ENCODE measurements around the gene STX8. TPM values are rescaled to one million over a fixed set of nuclear protein-coding genes. Genes with fewer than 3 reads are reported as not detected.
A peak's percentile ranks its signal among the peaks of the same experiment; 100 is the strongest.
"Not testable (repeated sequence)": the region's sequence is repeated elsewhere in the genome, so short reads cannot be mapped to it uniquely, and the experiment has no call there.

Gene STX8
- total RNA-seq, 1 donor: 19.7 TPM

DNA sequence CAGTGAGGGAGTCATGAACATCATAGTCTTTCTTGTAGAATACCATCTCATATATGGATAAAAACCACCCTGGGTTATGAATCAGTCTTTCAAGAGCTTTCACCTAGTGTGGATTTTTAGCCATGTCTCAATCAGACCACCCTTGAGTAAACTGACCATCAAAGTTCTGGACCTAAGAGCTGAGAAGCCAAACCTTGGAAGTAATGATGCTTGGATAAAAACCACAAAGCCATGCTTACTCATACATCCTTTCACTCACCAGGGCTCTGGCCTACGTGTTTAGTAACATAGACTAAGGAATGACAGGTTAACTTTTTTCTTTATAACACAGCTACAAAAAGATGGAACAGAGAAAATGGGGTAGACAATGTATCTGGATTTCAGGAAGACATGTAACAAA, 167.2 kb downstream of the STX8 start:
- DNase-seq (ENCODE audit: low read depth in 2 of 3, low spot score in 2 of 3): no peak

DNA sequence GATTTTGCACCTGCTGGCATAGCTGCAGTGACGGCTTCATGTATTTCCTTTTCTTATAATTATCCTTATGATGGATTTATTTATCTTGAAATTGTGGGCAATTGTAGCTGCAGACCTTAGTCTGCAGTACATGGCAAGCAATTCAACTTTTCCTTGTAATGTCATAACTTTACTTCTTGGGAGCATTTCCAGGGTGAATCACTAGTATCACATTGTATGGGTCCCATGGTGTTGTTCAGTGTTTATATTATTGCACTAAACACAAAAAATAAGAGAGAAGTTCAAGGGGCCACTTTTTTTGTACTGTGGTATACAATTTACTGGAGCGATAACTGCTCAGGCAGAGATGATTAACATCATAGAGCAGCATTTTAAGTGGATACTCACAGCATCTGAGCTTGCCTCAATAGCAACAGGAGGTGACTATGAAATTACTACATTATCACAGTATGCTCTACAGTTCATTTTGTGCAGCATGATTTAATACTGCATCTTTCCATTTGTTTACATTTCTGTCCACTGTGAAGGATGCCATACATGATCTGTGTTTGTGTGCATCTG, 169.5 kb downstream of the STX8 start:
- no peak for DNase-seq (ENCODE audit: low read depth in 2 of 3, low spot score in 2 of 3)

DNA sequence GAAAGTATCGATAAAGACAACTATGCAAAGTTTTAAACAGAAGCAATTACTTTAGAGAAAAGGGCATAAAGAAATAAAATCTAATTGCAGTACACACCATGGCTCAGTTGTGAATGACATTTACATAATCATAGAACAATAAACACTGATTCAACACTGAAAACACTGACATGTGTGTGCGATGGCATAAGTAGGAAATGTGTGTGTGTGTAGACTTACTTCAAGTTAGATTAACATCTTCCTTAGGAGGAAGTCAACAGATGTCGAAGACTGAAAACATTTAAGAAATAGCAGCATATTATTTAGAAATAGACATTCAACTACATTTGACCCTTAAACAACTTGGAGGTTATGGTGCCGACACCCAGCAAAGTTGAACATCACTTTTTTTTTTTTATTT, 172.4 kb downstream of the STX8 start:
- no peak for DNase-seq (ENCODE audit: low read depth in 2 of 3, low spot score in 2 of 3)

DNA sequence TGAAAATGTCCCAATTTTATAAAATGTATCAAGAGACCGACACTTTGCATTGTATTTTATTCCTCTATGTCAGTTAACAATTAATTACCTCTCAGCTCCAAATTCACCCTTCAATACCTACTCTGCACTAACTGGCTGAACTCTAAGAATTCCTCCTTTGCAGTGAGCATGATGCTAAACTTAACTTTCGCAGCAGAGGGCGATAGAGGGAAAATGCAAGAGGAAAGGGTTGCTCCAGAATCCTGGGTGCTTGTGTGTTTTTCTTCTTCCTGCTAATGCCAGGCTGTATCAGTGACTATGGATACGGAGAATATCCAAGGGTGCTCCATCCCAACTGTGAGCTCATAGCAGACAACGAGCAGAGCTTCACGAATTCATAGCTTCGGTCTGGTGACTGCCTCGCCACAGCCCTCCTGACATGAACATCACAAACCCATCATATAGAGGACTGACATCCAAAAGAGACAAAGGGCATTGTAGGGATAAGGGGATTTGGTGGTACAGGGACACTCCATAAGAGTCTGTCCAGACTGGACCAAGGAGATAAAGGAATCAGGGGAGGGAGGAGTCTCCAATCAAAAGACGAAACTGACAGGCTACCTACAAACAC, 172.9 kb downstream of the STX8 start:
- peak in 2 of 3 donors; percentile 5 to 21 for DNase-seq (ENCODE audit: low read depth in 2 of 3, low spot score in 2 of 3)

DNA sequence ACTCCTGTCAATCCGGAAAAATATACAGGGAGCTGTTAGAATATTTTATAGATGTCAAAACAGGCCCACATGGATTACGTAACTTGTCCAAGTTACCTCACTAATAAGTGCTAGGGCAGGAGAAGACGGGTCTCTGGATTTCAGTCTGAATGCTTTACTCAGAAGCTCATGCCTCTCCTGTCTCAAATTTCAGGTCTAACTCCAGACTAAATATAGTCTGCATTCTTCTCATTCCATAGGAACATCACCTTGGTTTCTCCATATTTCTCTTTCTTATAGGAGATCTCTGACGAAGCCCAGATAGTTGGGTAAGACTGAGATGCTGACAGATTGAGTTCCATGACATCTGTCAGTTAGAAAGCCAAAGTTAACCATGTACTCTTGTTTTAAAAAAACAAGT, 174.2 kb downstream of the STX8 start:
- DNase-seq (ENCODE audit: low read depth in 2 of 3, low spot score in 2 of 3): no peak

DNA sequence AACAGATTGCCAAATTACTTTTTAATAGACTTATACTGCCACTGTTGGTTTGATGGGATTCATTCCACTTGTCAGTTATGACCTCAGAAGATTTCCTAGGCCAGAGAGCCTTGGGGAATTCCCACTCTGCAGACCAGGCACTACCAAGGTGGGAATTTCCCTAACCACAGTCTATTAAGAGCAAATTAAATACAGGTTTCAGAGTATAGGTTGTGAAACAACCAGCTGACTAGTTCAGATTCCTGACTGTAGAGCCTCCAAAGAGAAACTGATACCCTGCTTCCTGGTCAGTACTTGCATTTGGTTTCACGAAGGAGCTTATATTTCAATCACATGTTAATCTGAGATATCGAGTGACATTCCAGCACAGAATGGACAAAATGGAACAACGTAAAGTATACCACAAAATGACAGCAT, 186.5 kb downstream of the STX8 start:
- peak in 2 of 3 donors; percentile 24 to 25 for DNase-seq (ENCODE audit: low read depth in 2 of 3, low spot score in 2 of 3)

DNA sequence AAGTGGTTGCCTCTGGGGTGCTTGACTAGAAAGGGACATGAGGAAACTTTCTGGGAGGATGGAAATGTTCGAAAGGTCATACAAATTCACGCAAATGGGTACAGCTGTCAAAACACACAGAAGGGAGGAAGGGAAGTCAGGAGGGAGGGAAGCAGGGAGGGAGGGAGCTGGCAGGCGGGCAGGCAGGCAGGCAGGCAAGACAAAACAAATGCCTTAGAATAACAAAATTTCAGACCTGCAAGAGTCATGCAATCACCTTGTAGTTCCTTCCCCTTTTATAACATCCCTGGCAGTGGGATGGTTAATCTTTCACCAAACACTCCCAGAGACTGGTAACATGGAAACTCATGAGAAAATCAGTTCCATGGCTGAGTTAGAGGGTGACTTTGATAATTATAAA, 189.2 kb downstream of the STX8 start:
- DNase-seq (ENCODE audit: low read depth in 2 of 3, low spot score in 2 of 3): no peak

DNA sequence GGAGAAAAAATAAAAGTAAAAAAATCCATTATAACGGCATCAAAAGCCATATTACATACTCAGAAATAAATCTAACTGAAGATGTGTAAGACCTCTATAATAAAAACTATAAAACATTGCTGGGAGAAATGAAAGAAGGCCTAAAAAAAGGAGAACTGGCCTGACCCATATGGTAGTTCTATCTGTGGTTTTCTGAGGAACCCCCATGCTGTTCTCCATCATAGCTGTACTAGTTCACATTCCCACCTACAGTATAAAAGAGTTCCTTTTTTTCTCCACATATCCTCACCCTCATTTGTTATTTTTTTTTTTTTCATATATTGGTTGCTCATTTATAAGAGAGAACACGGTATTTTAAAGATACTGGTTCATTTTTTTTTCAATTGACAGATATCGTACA, 191.8 kb downstream of the STX8 start:
- peak in 1 of 3 donors; percentile 32 for DNase-seq (ENCODE audit: low read depth in 2 of 3, low spot score in 2 of 3)

DNA sequence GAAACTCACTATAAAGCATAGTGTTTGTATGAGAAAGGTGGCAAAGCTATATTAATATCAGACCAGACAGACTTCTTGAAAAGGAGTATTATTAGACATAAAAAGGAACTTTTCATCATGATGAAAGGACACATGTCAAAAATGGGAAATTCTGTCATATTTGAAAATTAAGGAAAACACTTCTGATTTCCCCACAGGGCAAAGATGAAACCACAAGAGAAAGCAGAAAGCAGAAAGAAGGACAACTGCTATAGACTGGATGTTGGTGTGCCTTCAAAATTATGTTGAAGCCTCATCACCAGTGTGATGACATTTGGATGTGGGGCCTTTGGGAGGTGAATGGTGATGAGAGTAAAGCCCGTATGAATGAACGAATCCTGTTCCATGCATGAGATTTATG, 193.0 kb downstream of the STX8 start:
- no peak for DNase-seq (ENCODE audit: low read depth in 2 of 3, low spot score in 2 of 3)

DNA sequence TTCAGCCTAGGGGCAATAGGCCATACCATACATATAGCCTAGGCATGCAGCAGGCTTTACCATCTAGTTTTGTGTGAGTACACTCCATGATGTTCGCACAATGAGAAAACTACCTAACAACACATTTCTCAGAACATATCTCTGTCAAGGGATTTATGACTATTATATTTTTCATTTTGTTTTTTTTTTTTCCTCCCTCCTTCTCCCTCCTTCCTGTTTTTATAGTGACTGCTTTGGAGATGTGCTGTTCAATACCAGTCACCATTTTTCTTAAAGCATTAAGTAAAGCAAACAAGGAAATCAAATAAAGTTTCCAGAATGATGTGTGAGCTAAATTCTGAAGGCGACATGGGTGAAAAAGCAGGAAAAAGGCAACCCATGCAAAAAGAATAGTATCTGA, 194.6 kb downstream of the STX8 start:
- no peak for DNase-seq (ENCODE audit: low read depth in 2 of 3, low spot score in 2 of 3)

DNA sequence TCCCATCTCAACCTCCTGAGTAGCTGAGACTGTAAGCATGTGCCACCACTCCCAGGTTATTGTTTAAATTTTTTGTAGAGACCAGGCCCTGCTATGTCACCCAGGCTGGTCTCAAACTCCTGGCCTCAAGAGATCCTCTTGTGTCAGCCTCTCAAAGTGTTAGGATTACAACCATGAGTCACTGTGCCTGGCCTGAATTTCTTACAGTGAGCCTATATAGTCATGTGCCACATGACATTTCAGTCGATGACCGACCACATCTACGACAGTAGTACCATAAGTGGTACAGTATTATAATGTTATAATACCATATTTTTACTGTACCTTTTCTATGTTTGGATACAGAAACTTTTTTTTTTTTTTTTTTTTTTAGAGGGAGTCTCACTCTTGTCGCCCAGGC, 195.3 kb downstream of the STX8 start:
- DNase-seq (ENCODE audit: low read depth in 2 of 3, low spot score in 2 of 3): no peak

DNA sequence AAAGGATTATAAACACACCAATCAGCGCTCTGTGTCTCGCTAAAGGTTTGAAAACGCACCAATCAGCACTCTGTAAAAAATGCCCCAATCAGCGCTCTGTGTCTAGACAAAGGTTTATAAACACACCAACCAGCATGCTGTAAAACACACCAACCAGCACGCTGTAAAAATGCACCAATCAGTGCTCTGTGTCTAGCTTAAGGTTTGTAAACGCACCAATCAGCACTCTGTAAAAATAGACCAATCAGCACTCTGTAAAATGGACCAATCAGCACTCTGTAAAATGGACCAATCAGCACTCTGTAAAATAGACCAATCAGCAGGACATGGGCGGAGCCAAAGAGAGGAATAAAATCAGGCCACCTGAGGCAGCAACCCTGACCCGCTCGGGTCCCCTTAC, 199.4 kb downstream of the STX8 start:
- not testable (repeated sequence) for DNase-seq (ENCODE audit: low read depth in 2 of 3, low spot score in 2 of 3)

DNA sequence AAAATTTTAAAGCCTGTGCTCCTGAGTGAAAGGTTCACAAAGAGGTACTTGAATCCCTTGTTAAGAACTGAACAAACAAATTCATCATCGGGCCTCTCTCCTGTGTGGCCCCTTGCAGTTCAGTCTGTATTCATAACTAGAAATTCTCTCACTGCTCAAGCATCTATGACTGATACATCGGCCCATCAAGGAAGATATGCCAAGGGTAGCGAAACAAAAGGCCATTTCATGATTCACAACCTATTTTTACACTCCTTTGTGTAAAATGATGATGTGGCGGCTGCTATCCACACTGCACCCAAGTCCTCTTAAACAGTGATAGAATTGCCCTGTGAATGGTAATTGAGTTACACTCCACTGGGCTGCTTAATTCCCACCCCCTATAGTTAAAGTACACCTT, 204.6 kb downstream of the STX8 start:
- no peak for DNase-seq (ENCODE audit: low read depth in 2 of 3, low spot score in 2 of 3)

DNA sequence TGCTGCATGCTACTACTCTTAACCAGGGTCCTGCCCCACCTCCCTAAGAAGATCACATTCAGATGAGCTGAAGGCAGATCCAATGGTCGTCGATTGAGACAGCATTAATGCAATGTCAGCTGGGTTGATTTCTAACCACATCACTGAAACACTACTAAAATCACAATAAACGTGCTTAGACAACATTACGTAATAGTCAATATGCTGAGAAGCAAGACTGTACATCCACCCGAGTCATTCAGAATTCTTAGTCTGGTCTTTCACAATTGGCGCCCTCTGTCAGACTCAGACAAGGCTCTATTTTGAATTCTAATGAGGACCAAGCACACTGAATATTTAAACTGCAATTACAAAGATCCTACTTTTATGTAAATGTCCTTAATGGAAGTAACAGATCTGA, 205.2 kb downstream of the STX8 start:
- DNase-seq (ENCODE audit: low read depth in 2 of 3, low spot score in 2 of 3): no peak

DNA sequence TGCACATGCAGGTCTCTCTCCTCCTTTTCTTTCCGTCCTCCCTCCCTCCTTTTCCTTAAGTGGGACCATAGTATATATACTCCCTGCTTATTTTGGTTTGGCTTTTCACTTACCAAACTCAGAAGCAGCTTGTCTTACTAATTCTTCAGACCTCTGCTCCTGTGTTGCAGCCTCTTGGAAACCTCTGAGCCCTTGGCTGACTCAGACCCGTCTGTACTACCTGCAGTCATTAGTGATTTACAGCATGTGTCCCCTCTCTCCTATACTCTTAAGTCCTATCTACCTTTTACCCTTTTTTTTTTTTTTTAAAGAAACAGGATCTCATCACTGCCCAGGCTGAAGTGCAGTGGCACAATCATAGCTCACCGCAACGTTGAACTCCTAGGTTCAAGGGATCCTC, 207.0 kb downstream of the STX8 start:
- DNase-seq (ENCODE audit: low read depth in 2 of 3, low spot score in 2 of 3): no peak

DNA sequence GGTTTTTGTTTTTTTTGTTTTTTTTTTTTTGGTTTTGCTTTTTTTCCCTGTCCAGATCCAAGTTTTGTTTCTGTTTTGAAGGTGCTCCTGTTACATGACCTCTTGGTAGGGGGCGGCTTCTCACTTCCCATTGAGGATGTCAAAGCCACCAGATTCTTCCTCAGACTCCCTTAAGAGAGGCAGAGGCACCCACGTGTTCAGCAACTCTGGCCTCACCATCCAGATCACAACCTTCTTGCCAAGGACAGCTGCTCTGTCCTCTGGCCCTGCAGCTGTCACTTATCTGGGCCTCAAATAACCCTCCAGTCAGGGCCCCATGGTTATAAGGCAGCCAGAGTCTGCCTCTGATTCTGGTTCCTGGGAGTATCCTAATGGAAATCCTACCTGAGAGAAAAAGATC, 208.5 kb downstream of the STX8 start:
- no peak for DNase-seq (ENCODE audit: low read depth in 2 of 3, low spot score in 2 of 3)

DNA sequence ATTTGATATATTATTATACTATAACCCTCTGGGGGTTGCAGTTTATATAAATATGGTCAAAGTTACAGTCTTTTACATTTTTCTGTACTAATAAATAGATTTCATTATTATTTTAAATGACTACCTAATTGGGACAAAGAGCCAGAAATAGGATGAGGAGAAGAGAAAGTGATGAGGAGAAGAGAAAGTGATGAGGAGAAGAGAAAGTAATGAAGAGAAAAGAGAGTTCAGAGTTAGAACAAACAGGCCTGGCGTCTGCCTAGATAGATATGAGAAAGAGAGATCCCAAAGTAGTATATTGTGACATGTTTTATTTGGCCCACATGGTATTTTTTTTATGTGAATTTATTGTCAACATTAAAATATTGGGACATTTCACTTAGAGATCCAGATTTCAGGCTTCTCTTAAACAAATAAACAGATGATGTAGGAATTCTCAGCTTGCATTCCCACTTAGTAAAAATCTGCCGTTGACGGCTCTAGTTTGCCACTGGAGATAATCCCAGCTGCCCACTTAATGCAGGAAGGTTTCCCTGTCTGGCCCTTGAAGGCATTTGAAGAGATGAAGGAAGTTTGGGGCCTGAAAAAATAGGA, 210.7 kb downstream of the STX8 start:
- DNase-seq (ENCODE audit: low read depth in 2 of 3, low spot score in 2 of 3): no peak

DNA sequence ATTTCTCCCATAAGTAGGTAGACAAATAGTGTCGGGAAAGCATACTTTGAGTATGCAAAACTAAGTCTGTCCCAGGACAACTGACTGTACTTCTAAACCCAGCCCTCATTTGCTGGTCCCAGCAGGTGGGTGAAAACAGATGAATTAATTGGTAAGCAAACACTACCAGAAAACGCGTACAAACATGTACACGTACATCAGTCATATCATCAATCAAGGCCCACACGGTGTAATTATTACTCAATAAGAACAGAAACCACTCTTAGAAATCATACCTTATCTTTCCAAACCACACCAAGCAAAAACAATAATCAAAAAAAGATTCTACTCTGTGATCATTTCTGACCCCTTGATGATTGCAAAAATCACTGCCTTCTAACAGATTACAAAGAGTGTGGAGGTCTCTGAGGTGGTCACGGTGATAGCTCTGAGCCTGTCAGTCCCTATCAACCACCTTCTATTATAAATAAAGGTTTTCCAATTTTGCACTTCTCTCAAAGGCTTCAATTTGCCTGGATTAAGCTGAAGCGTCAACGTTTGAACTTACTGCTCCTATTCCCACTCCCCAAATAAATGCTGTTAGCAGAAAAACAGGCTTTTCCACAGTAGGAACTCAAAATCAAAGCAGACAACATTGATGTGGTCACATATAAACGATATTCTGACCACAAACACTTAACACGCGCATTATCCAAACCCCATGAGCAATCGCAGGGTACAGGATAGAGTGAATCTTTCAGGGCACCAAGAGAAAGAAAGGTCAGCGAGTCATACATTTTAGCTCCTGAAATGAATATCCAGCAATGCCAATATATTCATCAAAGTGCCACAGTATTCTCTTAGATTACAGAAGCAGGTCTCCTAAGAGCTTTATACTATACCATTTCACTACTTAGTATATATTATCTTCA, 211.9 kb downstream of the STX8 start:
- no peak for DNase-seq (ENCODE audit: low read depth in 2 of 3, low spot score in 2 of 3)

DNA sequence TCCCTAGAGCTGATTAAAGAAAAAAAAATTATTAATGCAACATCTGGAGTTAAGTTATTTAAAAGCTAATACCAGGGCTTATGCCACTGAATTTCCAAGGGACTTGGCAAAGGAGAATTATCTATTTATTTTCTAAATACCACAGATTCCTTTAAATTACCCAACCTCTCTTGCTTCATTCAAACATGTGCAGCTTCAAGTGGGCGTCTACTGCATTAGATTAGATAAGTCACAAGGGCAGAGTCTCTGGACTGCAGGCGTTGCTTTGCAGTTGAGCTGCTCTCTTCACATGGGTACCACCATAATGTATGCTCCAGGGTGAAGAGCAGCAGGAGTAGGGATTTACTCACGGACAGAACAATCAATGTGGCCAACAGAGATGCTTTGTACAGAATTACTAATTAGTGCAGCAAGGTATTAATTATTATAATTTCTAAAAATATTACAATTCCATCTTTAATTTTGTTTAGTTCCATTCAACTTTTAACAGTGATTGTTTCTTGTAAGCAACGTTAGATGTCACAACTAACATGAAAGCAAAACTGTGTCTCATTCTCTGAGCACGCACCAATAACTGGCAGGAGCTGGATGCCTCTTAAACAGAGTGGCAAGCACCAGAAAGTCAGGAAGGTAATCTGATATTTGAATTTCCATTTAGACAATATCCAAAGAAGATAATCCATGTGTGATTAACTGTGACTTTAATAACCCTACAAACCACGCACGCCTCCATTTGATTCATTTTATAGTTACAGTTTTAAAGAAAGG, 214.2 kb downstream of the STX8 start:
- DNase-seq (ENCODE audit: low read depth in 2 of 3, low spot score in 2 of 3): no peak

DNA sequence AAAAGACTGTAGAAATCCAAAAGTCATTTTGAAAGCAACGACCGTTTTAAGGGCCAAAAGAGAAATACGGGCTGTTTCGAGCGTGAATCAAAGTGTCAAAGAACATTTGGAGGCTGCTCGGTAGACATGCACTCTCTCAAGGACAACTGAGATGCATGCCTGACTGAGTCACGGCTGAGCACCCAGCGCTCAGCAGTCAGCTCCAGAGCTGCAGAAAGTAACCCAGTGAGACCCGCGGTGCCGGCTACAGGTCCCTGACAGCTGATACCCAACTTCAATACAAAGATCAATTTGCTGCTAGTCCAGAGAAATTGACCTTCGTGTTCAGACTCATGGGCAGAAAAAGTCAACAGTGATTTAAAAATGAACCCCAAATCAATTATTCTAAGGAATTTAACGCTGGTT, 214.9 kb downstream of the STX8 start:
- DNase-seq (ENCODE audit: low read depth in 2 of 3, low spot score in 2 of 3): no peak

DNA sequence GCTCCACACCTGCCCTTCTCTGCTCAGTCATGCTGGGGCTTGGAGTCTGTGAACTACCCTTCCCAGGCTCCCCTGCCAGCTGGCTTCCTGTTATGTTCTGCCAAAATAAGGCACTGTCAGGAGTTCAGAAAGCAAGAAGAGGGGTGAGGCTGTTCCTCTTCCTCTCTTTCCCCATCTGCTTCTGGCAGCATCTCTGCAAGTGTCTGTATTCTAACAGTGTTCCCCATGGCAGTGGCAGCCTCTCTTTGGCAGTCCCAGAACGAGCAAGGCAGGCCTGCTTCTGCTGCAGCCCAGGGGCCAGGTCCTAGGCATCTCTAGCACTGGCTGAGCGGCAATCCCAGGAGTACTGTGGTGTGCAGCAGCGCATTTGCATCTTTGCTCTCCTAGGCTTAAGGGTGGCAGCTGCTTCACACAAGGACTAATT, 219.1 kb downstream of the STX8 start:
- DNase-seq (ENCODE audit: low read depth in 2 of 3, low spot score in 2 of 3): peak in 2 of 3 donors; percentile 14 to 42
